ENCODE measurements around the gene SMURF2. TPM values are rescaled to one million over a fixed set of nuclear protein-coding genes. Genes with fewer than 3 reads are reported as not detected.

The SMURF2 gene
- total and polyA plus RNA-seq, 10 of the 15 experiments (the other 5 are each of a cell fraction or from before 2014, with no cell fraction given), result 2.8 to 13.4 (median 7.5) TPM

GRCh38 chr17:64687961-64688360 is 25.9 kb upstream of the SMURF2 start:
- no peak overlapping the region for H2AFZ ChIP-seq (ENCODE audit: control insufficient read depth, low read depth, low read length)
- ChIA-PET POLR2A (no interaction called here), SMC1A (ENCODE audit: uncharacterized antibody, unreplicated experiment) (no interaction called here), RAD21 (ENCODE audit: unreplicated experiment) (no interaction called here), CTCF (no interaction called here)
- DNase-seq (ENCODE audit: low read depth, low spot score), result no peak
- H4K20me1 ChIP-seq (ENCODE audit: control insufficient read depth, insufficient read depth), result no peaks in the 10 kb centered on the region
- H3K4me2 ChIP-seq (ENCODE audit: control insufficient read depth, insufficient read depth), result no peak overlapping the region
- no TSS peak for BruUV-seq (replicated peaks)
- no peaks in the 10 kb centered on the region for H3K4me1 ChIP-seq (ENCODE audit: control insufficient read depth, insufficient read depth, low read length)
- H3K27ac ChIP-seq (ENCODE audit: control insufficient read depth, insufficient read depth), result no peak overlapping the region
- TF ChIP-seq TCF3 (IDR thresholded peaks at IDR 0.05; ENCODE audit: borderline replicate concordance, insufficient read depth, low read depth, low read length), result no peak
- TF ChIP-seq CBX3 (IDR thresholded peaks at IDR 0.05; ENCODE audit: borderline replicate concordance, low read depth), result no peak
- no peak for TF ChIP-seq POLR2AphosphoS5 (IDR thresholded peaks at IDR 0.05; ENCODE audit: low read length)
- no peak for TF ChIP-seq ZBTB4 (CRISPR knock-in tag; IDR thresholded peaks at IDR 0.05)
- TF ChIP-seq CBFB (IDR thresholded peaks at IDR 0.05; ENCODE audit: low read depth), result no peak
- TF ChIP-seq TBL1XR1 (IDR thresholded peaks at IDR 0.05; ENCODE audit: low read depth, low read length), result no peak
- TF ChIP-seq ZBTB11 (CRISPR knock-in tag; IDR thresholded peaks at IDR 0.05), result no peak
- no peak for TF ChIP-seq BHLHE40 (IDR thresholded peaks at IDR 0.05; ENCODE audit: borderline replicate concordance in 1 of 2, low read depth in 2 of 2, low read length in 1 of 2)
- no peak overlapping the region for H3K4me3 ChIP-seq
- no peak for FAIRE-seq
- no peaks in the 10 kb centered on the region for H3K79me2 ChIP-seq (ENCODE audit: control insufficient read depth, insufficient read depth, low read length)
- no peaks in the 10 kb centered on the region for H3K36me3 ChIP-seq (ENCODE audit: control insufficient read depth in 2 of 2, insufficient read depth in 2 of 2, low read length in 1 of 2)
- no peaks in the 10 kb centered on the region for H3K9me3 ChIP-seq (replicated peaks; ENCODE audit: control insufficient read depth, insufficient read depth, low read length)
- intact Hi-C loops (cut with micrococcal nuclease; ENCODE audit: unreplicated experiment), result no loop called here
- WGBS (ENCODE audit: insufficient coverage, insufficient replicate concordance, low lambda C conversion rate, missing lambda C conversion rate), result 41% methylated on average over 5 of the region's 5 CpGs
- no peak for ATAC-seq
- in situ Hi-C loops (cut with MboI), result no loop called here
- no peaks in the 10 kb centered on the region for H3K27me3 ChIP-seq (replicated peaks in 1 of 2; ENCODE audit: control insufficient read depth in 2 of 2, insufficient read depth in 2 of 2, low read length in 1 of 2)
- H3K9ac ChIP-seq (ENCODE audit: control insufficient read depth, insufficient read depth, low read length), result no peak overlapping the region
